B cell (primary cell): ENCODE measurements around the gene SLC44A1. TPM values are rescaled to one million over a fixed set of nuclear protein-coding genes. Genes with fewer than 3 reads are reported as not detected.

ENCODE experiments used
- ATAC-seq: fragments of 200-7000 bp; cut with Tn5 transposase; one replicate; pipeline ENCODE4 v1.10.0; 2021; ENCODE audit warnings: low read depth, mild to moderate bottlenecking, moderate number of reproducible peaks, moderate library complexity
- CTCF ChIA-PET: fragments of 350-600 bp; sonication (Branson Sonifier 250); formaldehyde crosslinking; loops from one replicate; lab custom pipeline; 2021; ENCODE audit warnings: antibody characterized with exemption, inconsistent platforms; lab: Charles Lee
- POLR2A ChIA-PET: fragments of 350-600 bp; sonication (Branson Sonifier 250); formaldehyde crosslinking; loops from one replicate; lab custom pipeline; 2021; ENCODE audit warnings: antibody characterized with exemption; lab: Charles Lee
- DNase-seq: peaks from one replicate; pipeline ENCODE4 v3.0.0; 2013
- H2AFZ ChIP-seq: 2 replicates; pipeline ENCODE4 v1.6.1; 2012; ENCODE audit warnings: mild to moderate bottlenecking, low read depth, low read length; ENCODE audit not compliant: insufficient read depth, poor library complexity, severe bottlenecking
- H3K27ac ChIP-seq, 2 donors: 1 replicate in 1 of 2; 2 replicates in 1 of 2; pipeline ENCODE4 v1.5.1; 2012 to 2013; ENCODE audit warnings: low read length in 2 of 2, mild to moderate bottlenecking in 2 of 2, moderate library complexity in 1 of 2
- H3K27me3 ChIP-seq, 4 experiments: fragments of 200-600 bp in 1 of 4; sonication (generic) in 1 of 4; replicated peaks in 1 of 4; 1 replicate in 2 of 4; 2 replicates in 2 of 4; pipeline versions ENCODE4 v1.6.1 to v1.7.0; 2013 to 2016; ENCODE audit warnings: low read length in 3 of 4, mild to moderate bottlenecking in 2 of 4, mixed read lengths in 1 of 4, moderate library complexity in 1 of 4; ENCODE audit not compliant: insufficient read depth in 4 of 4, control insufficient read depth in 3 of 4; ENCODE audit errors: control extremely low read depth in 1 of 4
- H3K36me3 ChIP-seq, 2 experiments: replicated peaks in 1 of 2; 1 replicate in 1 of 2; 2 replicates in 1 of 2; pipeline versions ENCODE4 v1.6.1 to v1.7.1; 2013; ENCODE audit warnings: low read length in 1 of 2; ENCODE audit not compliant: insufficient read depth in 2 of 2, control insufficient read depth in 1 of 2; ENCODE audit errors: control extremely low read depth in 1 of 2, extremely low read depth in 1 of 2
- H3K4me1 ChIP-seq, 2 donors: fragments of 200-600 bp in 1 of 2; sonication (generic) in 1 of 2; 1 replicate in 1 of 2; 2 replicates in 1 of 2; pipeline versions ENCODE4 v1.5.1 to v1.6.1; 2013 to 2017; ENCODE audit warnings: low read length in 2 of 2; ENCODE audit not compliant: control insufficient read depth in 2 of 2, insufficient read depth in 2 of 2
- H3K4me2 ChIP-seq: replicated peaks from 2 replicates; pipeline ENCODE3; 2012; ENCODE audit warnings: mild to moderate bottlenecking, low read depth, low read length; ENCODE audit not compliant: poor library complexity, severe bottlenecking
- H3K4me3 ChIP-seq, 5 experiments: fragments of 200-600 bp in 1 of 5; sonication (generic) in 1 of 5; 1 replicate in 3 of 5; 2 replicates in 2 of 5; pipeline versions ENCODE4 v1.5.1 to v1.7.0; 2011 to 2016; ENCODE audit warnings: low read length in 4 of 5, mild to moderate bottlenecking in 4 of 5, low read depth in 2 of 5, control low read depth in 1 of 5, moderate library complexity in 1 of 5; ENCODE audit not compliant: insufficient read depth in 1 of 5; ENCODE audit errors: control extremely low read depth in 1 of 5, extremely low read depth in 1 of 5
- H3K79me2 ChIP-seq: fragments of 200-600 bp; sonication (generic); one replicate; pipeline ENCODE4 v1.6.0; 2016; ENCODE audit warnings: low read length; ENCODE audit not compliant: control insufficient read depth, insufficient read depth
- H3K9ac ChIP-seq: fragments of 200-600 bp; sonication (generic); 2 replicates; pipeline ENCODE4 v1.6.1; 2017; ENCODE audit warnings: mild to moderate bottlenecking, low read length, moderate library complexity
- H3K9me3 ChIP-seq, 3 donors: one replicate each; pipeline versions ENCODE4 v1.6.1 to v1.7.1; 2013; ENCODE audit warnings: low read length in 2 of 3; ENCODE audit not compliant: control insufficient read depth in 2 of 3, insufficient read depth in 1 of 3; ENCODE audit errors: control extremely low read depth in 1 of 3
- H4K20me1 ChIP-seq: 2 replicates; pipeline ENCODE4 v1.6.0; 2012; ENCODE audit warnings: mild to moderate bottlenecking, low read length; ENCODE audit not compliant: insufficient read depth, control insufficient read depth, poor library complexity, severe bottlenecking
- H3K27ac Mint-ChIP-seq: one replicate; pipeline ENCODE4 v1.8.0; 2021; ENCODE audit warnings: mixed read lengths
- H3K27me3 Mint-ChIP-seq: one replicate; pipeline ENCODE4 v1.8.0; 2021; ENCODE audit warnings: mixed read lengths
- H3K4me1 Mint-ChIP-seq: one replicate; pipeline ENCODE4 v1.8.0; 2021; ENCODE audit warnings: mixed read lengths
- H3K4me3 Mint-ChIP-seq: one replicate; pipeline ENCODE4 v1.8.0; 2021; ENCODE audit warnings: mixed read lengths
- H3K9me3 Mint-ChIP-seq: one replicate; pipeline ENCODE4 v1.8.0; 2022; ENCODE audit warnings: mixed read lengths; ENCODE audit not compliant: insufficient read depth
- EZH2 ChIP-seq: IDR thresholded peaks from 2 replicates; pipeline ENCODE4 v1.6.1; 2012; ENCODE audit warnings: borderline replicate concordance, low read depth, mild to moderate bottlenecking, moderate library complexity, low read length; ENCODE audit not compliant: insufficient read depth, poor library complexity, severe bottlenecking
- WGBS: methylation state at CpG from one replicate; pipeline ENCODE4 v1.1.5; 2013; ENCODE audit warnings: missing lambda C conversion rate; ENCODE audit not compliant: insufficient coverage; 5-methylcytosine and 5-hydroxymethylcytosine counted together
- intact Hi-C: fragments of 100-400 bp; cut with micrococcal nuclease; formaldehyde crosslinking; loops from one replicate; pipeline ENCODE4 v1.10.0; 2022
- polyA plus RNA-seq: library from polyadenylated mRNA; depleted of rRNA; stranded (reverse); fragments of >200 nt; gene quantifications from 2 replicates; pipeline ENCODE4 v1.2.3, GENCODE V29; 2012
- total RNA-seq, 2 donors: library from RNA; stranded (reverse); fragments of 120-200 nt in 1 of 2; gene quantifications; 1 replicate in 1 of 2; 2 replicates in 1 of 2; pipeline versions ENCODE4 v1.2.3 to v1.2.4, GENCODE V29; 2013 to 2022
- TF ChIP-seq, protein P1 (sequence below): fragments of 200-600 bp; IDR thresholded peaks from one replicate; pipeline ENCODE4 v1.8.0; 2022; ENCODE audit warnings: antibody characterized with exemption, mild to moderate bottlenecking

SLC44A1 gene
- total and polyA plus RNA-seq, 2 donors (not counting 1 experiment from before 2014, with no cell fraction given): 2.2 to 17.7 TPM

DNA sequence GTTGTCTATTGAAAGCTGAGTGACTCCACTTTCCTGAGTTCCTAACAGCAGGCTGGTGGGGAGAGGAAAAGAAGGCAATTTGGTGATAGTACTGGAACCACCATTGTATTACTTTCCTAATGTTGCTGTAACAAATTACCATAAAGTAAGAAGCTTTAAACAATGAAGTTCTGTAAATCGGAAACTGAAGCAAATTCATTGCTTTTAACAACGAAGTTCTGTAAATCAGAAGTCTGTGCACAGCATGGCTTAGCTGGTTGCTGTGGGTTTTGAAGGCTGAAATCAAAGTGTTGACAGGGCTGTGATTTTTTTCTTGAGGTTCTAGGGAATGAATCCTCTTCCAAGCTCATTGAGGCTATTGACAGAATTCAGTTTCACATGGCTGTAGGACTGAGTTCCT lies 72.3 kb downstream of the SLC44A1 start:
- intact Hi-C loops: no loop called here
- Mint-ChIP-seq H3K4me1 (peaks cover 17% of the 10 kb centered on the region), H3K27ac (no peak overlapping the region), H3K27me3 (no peaks in the 10 kb centered on the region), H3K4me3 (no peak overlapping the region), H3K9me3 (no peaks in the 10 kb centered on the region)
- H3K4me1 ChIP-seq: peaks cover 10 to 15% of the 10 kb centered on the region in 2 donors
- H3K79me2 ChIP-seq: no peaks in the 10 kb centered on the region
- no peak overlapping the region for H3K27ac ChIP-seq
- WGBS: 100% methylated on average over 2 of the region's 2 CpGs
- no peaks in the 10 kb centered on the region for H3K36me3 ChIP-seq
- CTCF ChIA-PET: no interaction called here
- no peak overlapping the region for H2AFZ ChIP-seq
- no peak overlapping the region for H3K4me2 ChIP-seq
- H3K27me3 ChIP-seq: no peaks in the 10 kb centered on the region
- H4K20me1 ChIP-seq: no peaks in the 10 kb centered on the region
- no peak for ATAC-seq
- POLR2A ChIA-PET: no interaction called here
- no peak overlapping the region for H3K9ac ChIP-seq
- no peak for TF ChIP-seq EZH2
- TF ChIP-seq, protein P1, sequence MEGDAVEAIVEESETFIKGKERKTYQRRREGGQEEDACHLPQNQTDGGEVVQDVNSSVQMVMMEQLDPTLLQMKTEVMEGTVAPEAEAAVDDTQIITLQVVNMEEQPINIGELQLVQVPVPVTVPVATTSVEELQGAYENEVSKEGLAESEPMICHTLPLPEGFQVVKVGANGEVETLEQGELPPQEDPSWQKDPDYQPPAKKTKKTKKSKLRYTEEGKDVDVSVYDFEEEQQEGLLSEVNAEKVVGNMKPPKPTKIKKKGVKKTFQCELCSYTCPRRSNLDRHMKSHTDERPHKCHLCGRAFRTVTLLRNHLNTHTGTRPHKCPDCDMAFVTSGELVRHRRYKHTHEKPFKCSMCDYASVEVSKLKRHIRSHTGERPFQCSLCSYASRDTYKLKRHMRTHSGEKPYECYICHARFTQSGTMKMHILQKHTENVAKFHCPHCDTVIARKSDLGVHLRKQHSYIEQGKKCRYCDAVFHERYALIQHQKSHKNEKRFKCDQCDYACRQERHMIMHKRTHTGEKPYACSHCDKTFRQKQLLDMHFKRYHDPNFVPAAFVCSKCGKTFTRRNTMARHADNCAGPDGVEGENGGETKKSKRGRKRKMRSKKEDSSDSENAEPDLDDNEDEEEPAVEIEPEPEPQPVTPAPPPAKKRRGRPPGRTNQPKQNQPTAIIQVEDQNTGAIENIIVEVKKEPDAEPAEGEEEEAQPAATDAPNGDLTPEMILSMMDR: no peak
- no peak overlapping the region for H3K4me3 ChIP-seq
- DNase-seq: no peak
- H3K9me3 ChIP-seq: no peaks in the 10 kb centered on the region

DNA sequence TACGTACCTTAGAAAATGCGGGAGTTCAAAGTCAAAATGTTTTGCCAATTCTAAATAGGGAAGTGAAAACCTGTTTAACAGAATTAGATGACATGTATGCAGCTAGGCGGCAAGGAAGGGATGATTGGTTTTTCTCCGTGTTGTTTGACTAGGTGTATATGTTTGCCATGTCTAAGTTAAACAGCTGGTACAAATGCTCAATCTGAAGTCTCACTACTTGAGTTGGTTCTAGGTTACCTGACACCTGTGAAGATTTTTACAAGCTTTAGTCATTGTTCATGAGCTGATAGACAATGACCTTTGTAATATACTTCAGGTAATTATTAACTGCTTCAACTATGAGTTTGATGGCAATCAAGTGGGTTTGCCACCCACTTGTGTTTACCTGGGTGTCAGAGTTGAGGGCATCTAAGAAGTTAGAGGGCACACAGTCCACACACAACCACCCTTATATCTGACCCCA lies 74.3 kb downstream of the SLC44A1 start:
- POLR2A ChIA-PET: interaction anchor here (0.5 kb wide), 1 partner anchor 69 kb away, joined by 4 read pairs; no protein-coding TSS in a partner anchor
- no peaks in the 10 kb centered on the region for H3K27me3 Mint-ChIP-seq
- Histone ChIP-seq H3K4me1 (peaks cover 10 to 15% of the 10 kb centered on the region in 2 donors), H3K27me3 (no peaks in the 10 kb centered on the region), H3K79me2 (no peaks in the 10 kb centered on the region), H4K20me1 (no peaks in the 10 kb centered on the region), H3K36me3 (no peaks in the 10 kb centered on the region), H3K9ac (no peak overlapping the region), H3K27ac (no peak overlapping the region), H3K4me2 (peak overlapping the region; percentile 5), H3K4me3 (peak overlapping the region in 1 of 5 experiments; percentile 0), H2AFZ (no peak overlapping the region), H3K9me3 (no peaks in the 10 kb centered on the region)
- DNase-seq: peak; percentile 45
- no peak for TF ChIP-seq EZH2
- TF ChIP-seq, protein P1: no peak
- WGBS: 13% methylated on average over 4 of the region's 4 CpGs
- H3K4me1 Mint-ChIP-seq: peaks cover 17% of the 10 kb centered on the region
- ATAC-seq: peak; percentile 51
- CTCF ChIA-PET: no interaction called here
- H3K27ac Mint-ChIP-seq: no peak overlapping the region
- peak overlapping the region; percentile 58 for H3K4me3 Mint-ChIP-seq
- intact Hi-C loops: no loop called here
- no peaks in the 10 kb centered on the region for H3K9me3 Mint-ChIP-seq
